CD4-positive, alpha-beta T cell treated with Interleukin-6 at 100 ng/mL for 8 hours (primary cell): ENCODE results near the gene MCM7.

Source experiments
- DNase-seq: peaks from one replicate; pipeline ENCODE4 v3.0.0-alpha.2; 2020; ENCODE audit warnings: mixed read lengths, low spot score

The MCM7 gene

DNA sequence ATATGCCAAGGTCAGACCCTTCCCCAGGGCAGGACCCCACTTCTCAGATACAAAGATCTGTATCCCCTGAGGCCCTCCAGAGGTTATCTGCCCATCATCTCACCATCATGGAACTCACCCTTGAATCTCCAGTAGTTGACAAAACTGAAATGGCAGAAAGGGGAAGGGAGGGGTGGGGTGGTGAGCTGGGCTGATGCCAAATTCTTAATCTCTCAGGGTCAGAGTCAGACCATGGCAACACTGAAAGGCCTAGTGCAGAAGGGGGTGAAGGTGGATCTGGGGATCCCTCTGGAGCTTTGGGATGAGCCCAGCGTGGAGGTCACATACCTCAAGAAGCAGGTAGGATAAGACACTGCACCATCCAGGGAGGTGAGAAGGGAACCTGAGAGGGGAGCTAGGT lies 21.4 kb upstream of the MCM7 start:
- DNase-seq = no peak

DNA sequence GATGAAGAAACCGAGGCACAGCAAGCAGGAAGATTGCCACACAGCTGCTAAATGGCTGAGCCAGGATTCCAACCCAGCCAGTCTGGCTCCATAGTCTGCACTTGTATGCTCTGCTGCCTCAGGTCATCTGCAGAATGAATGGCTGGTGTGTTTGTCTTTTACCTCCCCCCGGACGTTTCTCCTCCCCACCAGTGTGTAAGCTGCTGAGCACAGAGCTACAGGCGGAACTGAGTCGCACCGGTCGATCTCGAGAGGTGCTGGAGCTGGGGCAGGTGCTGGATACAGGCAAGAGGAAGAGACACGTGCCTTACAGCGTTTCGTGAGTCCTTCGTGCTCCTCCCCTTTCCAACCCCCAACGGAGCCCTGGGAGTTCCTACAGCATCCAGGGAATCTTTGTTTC lies 20.9 kb upstream of the MCM7 start:
- no peak for DNase-seq

DNA sequence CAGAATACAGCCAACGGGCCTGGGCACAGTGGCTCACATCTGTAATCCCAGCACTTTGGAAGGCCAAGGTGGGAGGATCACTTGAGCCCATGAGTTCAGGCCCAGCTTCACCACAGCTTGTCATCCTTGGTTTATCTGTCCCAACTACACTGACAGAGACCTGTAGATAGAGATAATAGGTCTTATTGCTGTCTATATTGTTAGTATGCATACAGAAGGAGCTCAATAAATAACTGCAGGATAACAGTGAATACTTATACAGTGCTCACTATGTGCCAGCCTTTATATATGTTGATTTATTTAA lies 19.5 kb upstream of the MCM7 start:
- no peak for DNase-seq

DNA sequence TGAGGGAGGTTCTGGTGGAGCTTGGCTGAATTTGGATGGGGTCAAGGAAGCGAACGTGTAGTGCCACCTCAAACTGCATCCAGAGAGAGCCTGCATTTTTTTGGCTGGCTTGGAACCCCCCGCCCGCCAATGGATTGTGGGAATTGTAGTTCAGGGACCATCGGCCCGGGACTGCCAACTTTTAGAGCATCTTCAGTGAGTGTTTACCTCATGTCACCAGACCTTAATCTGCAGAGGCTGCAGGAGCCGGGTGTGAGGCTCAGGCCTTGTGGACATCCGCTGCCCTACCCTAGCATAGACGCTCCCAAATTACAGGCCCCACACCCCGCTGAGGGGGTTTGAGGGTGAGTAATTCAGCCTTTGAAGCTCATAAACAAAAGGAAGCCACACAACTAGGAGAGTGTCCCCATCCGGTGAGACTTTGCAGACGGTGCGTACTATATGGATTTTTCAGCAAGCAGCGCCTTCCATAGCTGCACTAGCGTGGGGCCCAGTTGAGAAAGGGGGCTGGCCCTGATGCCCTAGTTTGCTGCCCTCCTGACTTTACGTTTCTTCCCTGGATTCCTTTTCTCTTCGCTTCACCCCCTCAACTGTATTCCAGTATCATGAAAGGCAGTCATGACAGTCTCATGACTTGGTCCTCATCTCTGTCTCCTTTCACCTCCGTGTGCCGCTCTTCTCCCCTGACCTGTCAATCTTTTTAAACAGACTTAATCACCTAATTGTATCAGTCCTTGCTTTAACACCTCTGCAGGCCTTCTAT lies 19.0 kb upstream of the MCM7 start:
- DNase-seq = peak; percentile 71

DNA sequence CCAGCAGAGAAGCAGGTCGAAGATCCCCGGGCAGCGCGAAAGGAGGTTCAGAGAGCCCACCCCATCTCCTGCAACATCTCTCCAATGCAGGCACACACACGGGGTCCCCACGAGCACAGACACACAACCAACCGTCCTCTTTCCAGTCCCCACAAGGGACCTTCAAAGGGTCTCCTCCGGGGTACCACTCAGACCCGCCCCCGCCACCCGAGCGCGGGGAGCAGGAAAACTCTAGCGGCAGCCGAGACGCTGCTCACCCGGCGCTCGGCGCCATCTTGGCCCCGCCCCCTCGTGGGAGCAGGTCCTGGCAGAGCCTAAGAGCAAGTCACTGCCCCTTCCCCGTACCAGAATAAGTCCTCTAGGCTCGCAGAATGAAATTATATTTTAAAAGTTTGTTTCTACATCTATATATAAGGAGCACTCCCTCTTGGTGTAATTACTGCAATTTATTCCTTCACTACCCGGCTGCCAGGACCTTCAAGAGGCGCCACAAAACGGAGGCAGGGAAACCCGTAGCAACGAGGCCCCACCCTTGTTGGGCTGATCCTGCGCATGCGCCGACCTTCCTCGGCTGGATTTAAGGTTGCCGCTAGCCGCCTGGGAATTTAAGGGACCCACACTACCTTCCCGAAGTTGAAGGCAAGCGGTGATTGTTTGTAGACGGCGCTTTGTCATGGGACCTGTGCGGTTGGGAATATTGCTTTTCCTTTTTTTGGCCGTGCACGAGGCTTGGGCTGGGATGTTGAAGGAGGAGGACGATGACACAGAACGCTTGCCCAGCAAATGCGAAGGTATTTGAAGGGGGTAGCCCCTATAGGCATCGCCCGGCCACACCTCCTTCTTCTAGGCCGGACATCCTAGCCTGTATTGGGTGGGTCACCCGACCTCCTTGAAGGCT lies 18.1 kb upstream of the MCM7 start, which contains the start of the genes CNPY4 and TAF6:
Gene CNPY4 (plus strand): TSS at position 563 of the 898 bp plus-strand sequence. CDS start 111 bp downstream, at position 674.
Gene TAF6 (minus strand): TSS at position 287 of the 898 bp plus-strand sequence. CDS start 5,149 bp downstream, outside the sequence.
- peak; percentile 96 for DNase-seq

DNA sequence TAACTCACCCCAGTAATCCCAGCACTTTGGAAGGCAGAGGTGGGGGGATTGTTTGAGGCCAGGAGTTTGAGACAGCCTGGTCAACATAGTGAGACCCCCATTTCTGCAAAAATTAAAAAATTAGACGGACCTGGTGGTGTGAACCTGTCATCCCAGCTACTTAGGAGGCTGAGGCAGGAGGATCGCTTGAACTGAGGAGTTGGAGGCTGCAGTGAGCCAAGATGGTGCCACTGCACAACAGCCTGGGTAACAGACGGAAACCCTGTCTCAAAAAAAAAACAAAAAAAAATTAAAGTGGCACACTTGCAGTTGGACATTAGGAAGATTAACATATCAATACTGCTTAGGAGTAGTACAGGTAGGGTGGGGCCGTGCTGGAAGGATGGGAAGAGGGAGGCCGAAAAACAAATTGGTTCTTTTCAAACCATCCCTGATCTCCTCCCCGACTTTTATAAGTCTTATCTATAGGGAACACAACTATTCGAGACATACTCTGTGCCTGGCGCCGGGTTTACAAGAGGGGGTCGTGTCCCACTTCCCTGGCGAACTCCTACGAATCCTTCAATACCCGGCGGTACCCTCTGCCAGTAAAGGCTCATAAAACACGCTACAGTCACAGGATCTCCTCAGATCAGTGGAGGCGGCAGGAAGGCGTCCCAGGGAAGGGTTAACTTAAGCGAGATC lies 17.3 kb upstream of the MCM7 start:
- no peak for DNase-seq

DNA sequence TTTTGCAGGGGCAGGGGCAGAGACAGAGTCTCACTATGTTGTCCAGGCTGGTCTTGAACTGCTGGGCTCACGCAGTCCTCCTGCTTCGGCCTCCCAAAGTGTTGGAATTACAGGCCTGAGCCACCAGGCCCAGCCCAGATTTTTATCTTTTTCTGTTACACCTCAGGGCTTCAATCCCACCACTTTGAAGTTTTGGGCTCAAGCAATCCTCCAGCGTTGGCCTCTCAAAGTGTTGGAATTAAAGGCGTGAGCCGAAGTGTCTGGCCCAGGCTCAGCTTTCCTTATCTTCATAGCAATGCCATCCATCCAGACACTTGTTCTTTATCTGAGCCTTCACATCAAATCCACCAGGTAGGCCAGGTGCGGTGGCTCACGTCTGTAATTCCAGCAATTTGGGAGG lies 13.8 kb upstream of the MCM7 start:
- DNase-seq = no peak

DNA sequence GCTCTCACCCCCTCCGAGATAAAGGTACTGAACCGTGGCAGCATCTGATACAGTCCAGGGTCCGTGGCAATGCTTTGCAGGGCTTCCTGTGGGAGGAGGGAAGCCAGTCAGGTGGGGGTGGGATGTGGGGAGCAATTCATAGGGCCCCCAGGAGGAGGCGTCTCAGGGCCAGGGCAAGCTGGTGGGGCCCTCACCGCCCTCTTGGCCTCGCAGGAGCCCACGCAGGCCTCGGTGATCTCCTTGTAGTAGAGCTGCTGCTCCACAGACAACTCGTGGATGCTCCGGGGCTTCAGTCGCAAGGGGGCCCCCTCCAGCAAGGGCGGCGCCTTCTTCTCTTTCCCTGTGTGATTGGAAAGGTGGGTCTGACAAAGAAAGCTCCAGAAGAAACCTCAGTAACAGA lies 10.7 kb upstream of the MCM7 start:
- no peak for DNase-seq

DNA sequence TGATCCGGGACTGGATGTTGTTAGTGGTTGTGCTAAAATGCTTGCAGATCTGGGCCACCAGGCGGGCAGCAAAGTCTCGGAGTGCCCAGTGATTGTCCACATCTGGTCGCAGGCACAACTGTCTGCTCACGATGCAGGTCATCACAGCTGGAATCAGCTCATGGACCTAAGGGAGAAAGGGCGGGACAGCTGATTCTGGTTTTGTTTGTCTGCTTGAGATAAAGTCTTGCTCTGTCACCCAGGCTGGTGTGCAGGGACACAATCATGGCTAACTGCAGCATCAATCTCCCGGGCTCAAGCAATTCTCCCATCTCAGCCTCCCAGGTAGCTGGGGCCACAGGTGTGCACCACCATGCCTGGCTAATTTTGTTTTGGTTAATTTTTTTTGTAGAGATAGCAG lies 10.0 kb upstream of the MCM7 start:
- DNase-seq = no peak

DNA sequence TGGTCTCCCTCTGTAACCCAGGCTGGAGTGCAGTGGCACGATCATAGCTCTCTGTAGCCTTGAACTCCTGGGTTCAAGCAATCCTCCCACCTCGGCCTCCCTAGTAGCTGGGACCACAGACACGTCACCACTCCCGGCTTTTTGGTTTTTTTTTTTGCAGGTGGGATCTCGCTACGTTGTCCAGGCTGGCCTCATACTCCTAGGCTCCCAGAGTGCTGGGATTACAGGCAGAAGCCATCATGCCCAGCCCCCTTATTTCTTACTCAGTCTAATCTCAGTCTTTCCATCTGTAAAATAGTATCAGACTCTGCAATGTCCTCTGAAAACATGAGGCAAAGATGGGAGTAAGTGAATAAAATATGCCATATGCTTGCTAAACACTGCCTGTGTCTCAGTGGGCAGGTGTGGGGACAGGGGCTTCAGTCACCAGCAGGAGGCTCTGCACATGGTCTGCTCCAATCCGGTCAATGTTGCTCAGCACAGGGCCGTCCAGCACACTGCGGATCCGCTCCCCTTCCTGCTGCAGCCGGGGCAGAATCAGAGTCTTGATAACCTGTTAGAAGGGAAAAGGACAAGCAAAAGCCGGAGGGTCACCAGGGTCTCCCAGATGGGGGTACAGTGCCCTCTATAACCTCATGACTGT lies 8.4 kb upstream of the MCM7 start:
- no peak for DNase-seq

DNA sequence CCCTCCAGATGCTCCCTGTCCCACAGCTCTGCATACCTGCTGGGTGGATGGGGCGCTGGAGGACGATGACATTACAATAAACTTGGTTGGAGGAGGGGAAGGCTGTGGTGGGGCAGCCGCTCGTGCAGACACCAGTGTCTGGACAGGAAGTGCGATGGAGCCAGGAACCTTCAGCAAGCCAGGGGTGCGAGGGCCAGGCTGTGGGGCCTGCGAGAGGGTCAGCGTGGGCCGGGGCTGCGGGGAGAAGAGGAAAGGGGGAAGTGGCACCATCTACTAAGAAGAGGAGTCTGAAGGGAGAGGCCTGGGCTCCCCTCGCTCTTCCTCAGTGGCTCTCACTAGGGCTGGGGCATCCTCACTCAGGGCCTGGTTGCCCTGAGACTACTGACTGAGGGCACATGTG lies 6.7 kb upstream of the MCM7 start:
- no peak for DNase-seq

DNA sequence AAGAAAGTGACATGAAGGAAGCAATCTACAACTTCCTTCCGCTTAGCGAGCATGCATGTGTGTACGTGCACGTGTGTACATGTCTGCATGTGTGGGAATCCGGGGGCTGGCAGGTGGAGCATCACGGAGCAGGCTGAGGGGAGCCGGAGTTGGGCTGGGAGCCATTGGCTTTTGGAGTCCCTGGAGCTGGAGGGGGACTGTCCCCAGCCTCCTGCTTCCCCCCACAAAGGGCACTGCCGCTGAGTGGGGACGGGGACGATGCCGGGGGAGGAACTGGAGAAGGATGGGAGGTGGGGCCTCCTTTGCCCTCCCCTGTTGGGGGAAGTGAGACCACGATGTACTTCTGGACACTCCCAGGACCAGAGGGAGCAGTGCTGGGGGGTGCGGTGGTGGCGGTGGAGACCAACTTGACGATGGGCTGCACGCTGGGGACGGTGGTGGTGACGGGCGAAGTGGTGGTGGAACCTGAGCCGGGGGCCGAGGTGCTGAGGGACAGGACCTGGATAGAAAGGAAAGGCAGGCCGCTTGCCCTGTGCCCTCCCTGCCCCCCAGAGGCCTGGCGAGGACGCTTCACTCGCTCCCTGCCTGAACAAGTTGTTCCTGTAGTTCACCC lies 6.0 kb upstream of the MCM7 start:
- no peak for DNase-seq

DNA sequence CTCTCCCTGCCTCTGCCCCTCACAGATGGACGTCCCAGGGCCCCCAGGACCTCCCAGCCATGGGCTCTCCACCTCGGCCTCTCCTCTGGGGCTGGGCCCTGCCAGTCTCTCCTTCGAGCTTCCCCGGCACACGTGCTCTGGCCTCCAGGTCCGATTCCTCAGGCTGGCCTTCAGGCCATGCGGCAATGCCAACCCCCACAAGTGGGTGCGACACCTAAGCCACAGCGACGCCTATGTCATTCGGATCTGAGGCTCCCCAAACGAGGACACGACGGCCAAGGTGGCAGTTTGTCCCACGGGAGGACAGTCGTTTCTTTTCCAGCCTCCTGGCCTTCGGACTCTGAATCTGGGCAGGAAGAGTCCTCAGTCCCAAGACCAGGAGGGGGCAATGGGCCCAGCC lies 5.4 kb upstream of the MCM7 start:
- DNase-seq = no peak

DNA sequence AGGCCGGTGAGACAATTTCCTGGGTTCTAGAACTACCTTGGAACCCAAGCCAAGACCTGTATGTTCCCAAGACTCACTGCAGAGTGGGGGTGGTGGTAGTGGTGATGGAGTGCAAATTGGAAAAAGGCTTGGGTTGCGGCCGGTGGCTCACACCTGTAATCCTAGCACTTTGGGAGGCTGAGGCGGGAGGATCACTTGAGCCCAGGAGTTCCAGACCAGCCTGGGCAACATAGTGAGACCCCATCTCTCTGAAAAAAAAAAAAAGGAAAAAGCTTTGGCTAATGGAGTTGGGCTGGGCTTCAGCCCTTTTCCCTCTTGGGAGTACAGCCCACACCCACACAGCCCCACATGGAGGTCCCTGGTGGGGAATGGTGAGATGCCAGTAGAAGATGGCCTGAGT lies 4.3 kb upstream of the MCM7 start:
- DNase-seq = no peak

DNA sequence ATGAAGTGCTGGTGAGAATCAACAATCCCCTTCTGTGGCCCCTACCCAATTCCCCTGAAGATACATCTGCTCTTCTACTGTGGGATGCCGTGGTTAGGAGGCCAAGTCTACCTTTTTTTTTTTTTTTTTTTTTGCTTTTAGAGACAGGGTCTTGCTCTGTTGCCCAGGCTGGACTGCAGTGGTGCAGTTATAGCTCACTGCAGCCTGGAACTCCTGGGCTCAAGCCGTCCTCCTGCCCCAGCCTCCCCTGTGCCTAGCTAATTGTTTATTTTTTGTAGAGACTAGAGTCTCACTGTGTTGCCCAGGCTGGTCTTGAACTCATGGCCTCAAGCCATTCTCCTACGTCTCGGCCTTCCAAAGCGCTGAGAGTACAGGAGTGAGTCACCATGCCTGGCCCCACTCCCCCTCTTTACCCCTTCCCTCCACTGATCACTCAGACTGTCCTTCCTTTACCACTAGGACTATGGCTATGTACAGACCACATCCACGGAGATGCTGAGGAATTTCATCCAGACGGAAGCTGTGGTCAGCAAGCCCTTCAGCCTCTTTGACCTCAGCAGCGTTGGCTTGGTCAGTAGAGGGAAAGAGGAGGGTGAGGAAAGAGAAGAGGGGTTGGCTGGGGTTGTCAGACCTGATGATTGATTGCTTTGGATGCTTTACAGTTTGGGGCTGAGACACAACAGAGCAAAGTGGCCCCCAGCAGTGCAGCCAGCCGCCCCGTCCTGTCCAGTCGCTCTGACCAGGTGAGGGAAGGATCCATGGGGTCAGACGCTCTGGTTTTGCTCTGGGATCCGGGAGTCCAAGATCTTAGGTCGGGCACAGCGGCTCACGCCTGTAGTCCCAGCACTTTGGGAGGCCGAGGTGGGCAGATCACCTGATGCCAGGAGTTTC lies 2.0 kb upstream of the MCM7 start:
- no peak for DNase-seq

DNA sequence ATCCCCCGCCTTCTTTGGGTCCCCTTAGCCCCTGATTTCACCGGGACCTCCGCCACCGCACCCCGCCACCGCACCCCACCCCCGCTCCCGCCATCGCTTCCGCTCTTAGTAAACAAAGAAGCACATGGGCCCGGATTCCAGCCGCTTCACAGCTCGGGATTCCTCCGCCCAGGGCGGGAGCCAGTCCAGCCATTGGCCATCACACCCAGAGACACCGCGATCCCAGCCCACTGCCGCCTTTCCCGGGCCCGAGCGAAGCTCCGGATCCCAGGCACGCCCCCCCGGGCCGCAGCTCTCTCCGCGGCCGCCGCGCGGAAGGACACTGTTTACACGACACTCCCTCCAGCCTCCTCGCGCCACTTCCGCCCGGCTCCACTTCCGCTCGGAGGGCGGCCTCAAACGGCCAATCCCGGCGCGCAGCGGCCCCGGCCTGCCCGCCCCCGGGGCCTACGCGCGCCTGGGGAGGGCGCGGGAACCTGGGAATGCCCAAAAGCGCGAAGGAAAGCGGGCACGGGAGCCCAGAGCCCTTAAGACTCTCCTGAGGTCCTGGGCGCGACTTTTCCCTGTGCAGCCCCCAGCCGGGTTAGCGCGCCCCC lies 679 bp downstream of the MCM7 start:
- peak; percentile 76 for DNase-seq

DNA sequence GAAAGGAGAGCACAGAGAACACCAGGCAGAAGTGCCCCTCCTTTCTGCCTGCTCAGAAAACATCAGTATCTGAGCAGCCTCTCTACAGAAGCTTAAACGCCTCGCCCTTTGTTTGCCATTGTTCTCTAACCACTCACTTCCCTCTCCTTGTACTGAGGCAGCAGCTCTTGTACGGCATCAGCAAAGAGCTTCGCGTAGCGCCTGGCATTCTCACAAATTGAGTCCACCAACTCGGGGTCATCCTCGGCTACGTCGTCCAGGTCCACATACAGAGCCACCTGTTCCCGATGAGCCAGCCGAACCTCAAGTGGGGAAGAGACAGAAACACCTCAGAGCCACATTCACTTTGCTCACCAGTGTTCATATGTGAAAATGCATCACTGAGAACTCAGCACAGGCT lies 1.7 kb downstream of the MCM7 start:
- no peak for DNase-seq

DNA sequence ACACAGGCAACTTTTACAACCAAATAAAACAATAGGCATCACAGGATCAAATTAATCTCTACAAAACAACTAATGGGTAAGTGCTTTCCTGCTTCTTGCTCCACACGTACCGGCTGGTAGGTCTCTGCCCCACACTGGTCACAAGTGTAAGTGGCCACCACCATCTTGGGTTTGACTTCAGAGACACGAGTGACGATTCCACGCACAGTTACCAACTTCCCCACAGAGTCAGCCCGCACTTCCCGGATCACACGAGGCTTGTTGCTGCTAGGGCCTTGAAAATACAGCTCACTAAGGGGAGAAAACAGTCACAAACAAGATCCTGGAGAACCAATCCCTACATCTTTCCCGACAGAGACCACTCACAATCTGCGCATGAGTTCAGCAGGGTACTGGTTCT lies 2.3 kb downstream of the MCM7 start:
- no peak for DNase-seq

DNA sequence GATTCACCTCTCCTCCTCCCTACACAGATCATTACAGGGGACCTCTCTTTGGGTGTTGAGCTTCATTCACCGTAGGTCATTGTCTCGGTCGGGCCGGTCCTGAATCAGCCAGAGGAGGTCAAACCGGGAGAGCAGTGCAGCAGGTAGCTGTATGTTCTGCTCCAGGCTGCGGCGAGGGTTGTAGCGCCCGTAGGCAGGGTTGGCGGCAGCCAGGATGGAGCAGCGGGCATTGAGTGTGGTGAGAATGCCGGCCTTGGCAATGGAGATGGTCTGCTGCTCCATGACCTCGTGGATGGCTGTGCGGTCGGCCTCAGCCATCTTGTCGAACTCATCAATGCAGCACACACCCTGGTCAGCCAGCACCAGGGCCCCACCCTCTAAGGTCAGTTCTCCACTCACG lies 5.5 kb downstream of the MCM7 start:
- DNase-seq = no peak

DNA sequence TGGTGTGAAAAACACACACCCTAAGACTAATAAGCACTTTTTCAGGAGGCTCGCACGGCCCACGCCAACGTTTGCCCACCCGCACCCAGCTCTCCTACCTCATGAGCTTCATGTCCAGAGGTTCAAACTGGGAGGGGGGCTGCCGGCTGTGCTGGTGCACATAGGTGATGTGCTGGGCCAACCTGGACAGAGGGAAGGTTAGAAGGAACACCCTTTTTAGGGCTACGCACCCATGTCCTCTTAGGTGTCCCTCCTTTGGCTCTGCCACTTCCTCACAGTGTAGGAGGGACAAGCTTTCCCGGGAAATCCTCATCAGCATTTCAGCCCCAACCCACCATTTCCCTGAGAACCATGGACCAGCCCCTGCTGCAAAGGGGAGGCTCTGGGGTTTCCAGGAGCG lies 5.9 kb downstream of the MCM7 start:
- DNase-seq = no peak
